Dendritic cell treated with granulocyte-macrophage colony-stimulating factor and Interleukin-4, amounts not matched to agents 40 ng/mL and 50 ng/mL, for 4 days (primary cell): ENCODE results near the gene NMNAT2.

Source experiments
- H3K27ac Mint-ChIP-seq: one replicate; pipeline ENCODE4 v1.8.0; 2022; ENCODE audit warnings: mild to moderate bottlenecking, mixed read lengths
- H3K27me3 Mint-ChIP-seq: one replicate; pipeline ENCODE4 v1.8.0; 2022; ENCODE audit warnings: mild to moderate bottlenecking, mixed read lengths
- H3K36me3 Mint-ChIP-seq: one replicate; pipeline ENCODE4 v1.8.0; 2022; ENCODE audit warnings: low read depth, mixed read lengths
- H3K4me1 Mint-ChIP-seq: one replicate; pipeline ENCODE4 v1.8.0; 2022; ENCODE audit warnings: low read depth, mixed read lengths
- H3K4me3 Mint-ChIP-seq: one replicate; pipeline ENCODE4 v1.8.0; 2022; ENCODE audit warnings: mild to moderate bottlenecking, moderate library complexity, mixed read lengths
- H3K9me3 Mint-ChIP-seq: one replicate; pipeline ENCODE4 v1.8.0; 2022; ENCODE audit warnings: mixed read lengths
- intact Hi-C: fragments of 100-400 bp; cut with micrococcal nuclease; formaldehyde crosslinking; loops from one replicate; pipeline ENCODE4 v1.15.0; 2022

Gene NMNAT2

DNA sequence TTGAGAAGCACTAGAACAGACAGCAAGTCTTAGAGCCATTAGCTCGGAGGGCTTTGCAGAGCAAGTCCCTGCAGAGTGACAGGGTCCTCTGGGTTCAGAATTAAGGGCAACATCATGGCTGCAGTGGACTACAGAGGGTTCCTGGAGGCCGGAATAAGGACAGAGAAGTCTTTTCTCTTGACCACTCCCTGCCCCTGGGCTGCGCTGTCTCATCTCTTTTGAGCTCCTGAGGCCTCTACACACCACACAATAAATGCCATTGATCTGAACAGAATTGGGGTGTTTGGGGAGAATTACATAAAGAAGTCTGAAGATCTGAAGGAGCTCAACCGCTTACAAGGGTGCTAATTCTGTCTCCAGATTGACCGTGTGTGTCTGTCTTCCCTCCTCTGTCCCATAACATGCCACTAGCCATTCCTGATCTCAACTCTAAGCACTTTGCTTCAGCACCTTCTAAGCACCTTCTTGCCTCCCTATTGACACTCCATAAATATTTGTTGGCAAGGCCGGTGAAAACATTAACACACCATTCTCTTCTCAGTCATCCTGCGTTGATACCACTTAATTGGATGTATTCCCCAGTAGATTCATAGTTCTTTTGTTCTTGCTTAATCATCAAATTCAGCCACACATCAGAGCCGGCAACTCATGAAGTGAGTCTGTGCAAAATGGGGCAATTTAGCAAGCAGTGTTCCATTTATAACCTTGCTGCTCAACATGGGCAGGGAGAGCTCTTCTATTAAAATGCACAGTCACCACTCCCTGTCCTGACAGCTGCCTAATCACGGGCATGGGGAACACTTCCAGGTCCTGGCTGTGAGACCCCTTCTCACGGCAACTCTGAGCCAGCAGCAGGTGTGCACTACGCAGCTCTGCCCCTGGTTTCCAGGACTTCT is 49.7 kb downstream of the NMNAT2 start:
- Mint-ChIP-seq H3K4me1 (peaks cover 26% of the 10 kb centered on the region), H3K27me3 (peaks cover 14% of the 10 kb centered on the region), H3K4me3 (no peak overlapping the region), H3K27ac (no peak overlapping the region), H3K36me3 (no peaks in the 10 kb centered on the region), H3K9me3 (no peaks in the 10 kb centered on the region)
- intact Hi-C loops: no loop called here

DNA sequence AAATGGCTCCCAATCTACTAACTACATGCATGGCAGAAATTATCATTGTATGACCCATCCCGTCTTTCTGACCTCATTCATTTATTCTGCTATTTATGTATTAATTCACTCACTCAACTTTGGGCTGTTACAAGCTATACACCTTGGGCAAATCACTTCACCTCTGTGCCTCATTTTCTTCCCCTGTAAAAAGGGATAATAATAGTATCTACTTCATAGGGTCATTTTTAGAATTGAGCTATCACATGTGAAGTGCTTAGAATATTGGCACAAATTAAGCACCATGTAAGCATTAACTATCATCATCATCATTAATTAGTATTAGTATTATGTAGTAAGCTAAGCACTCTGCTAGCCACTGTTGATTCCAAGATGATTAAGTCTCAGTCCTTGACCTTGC is 52.1 kb downstream of the NMNAT2 start:
- Mint-ChIP-seq H3K4me1 (peaks cover 33% of the 10 kb centered on the region), H3K4me3 (no peak overlapping the region), H3K9me3 (no peaks in the 10 kb centered on the region), H3K27ac (no peak overlapping the region), H3K36me3 (no peaks in the 10 kb centered on the region), H3K27me3 (peaks cover 12% of the 10 kb centered on the region)
- intact Hi-C loops: no loop called here

DNA sequence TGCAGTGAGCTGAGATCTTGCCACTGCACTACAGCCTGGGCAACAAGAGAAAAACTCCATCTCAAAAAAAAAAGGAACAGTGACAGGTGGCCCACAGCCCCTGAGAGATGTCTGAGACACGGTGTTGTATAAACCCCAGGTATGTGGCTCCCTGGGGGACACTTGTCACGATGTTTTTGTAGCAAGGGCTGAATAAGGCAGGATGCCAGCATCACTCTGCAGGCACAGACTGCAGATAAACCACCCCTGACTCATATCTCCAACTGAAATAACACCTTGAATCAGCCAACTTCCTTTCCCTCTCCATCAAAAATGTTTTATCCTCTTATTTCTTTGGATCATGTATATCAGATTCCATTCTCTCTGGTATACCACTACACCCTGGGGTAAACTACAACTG is 52.5 kb downstream of the NMNAT2 start:
- intact Hi-C loops: no loop called here
- Mint-ChIP-seq H3K27ac (no peak overlapping the region), H3K4me1 (peaks cover 33% of the 10 kb centered on the region), H3K36me3 (no peaks in the 10 kb centered on the region), H3K4me3 (no peak overlapping the region), H3K27me3 (peaks cover 12% of the 10 kb centered on the region), H3K9me3 (no peaks in the 10 kb centered on the region)

DNA sequence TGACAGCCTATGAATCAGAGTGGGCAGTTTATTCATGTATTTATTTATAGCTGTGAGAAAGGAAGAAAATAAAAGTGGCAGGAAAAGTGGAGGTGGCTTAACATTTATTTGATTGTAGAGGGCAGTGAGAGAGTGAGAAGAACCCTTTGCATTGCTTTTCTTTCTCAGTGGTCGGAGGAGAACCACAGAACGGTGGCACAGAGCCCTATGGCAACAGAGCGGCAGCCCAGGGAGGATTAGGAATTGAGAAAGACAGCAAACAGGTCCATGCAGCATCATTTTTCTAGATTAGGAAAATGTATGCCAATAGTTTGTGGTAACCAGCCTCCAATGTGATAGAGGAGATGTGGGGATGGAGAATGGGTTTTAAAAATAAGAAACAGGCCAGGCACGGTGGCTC is 53.1 kb downstream of the NMNAT2 start:
- peaks cover 33% of the 10 kb centered on the region for H3K4me1 Mint-ChIP-seq
- intact Hi-C loops: no loop called here
- H3K27ac Mint-ChIP-seq: no peak overlapping the region
- peaks cover 13% of the 10 kb centered on the region for H3K27me3 Mint-ChIP-seq
- no peaks in the 10 kb centered on the region for H3K36me3 Mint-ChIP-seq
- H3K9me3 Mint-ChIP-seq: no peaks in the 10 kb centered on the region
- H3K4me3 Mint-ChIP-seq: no peak overlapping the region

DNA sequence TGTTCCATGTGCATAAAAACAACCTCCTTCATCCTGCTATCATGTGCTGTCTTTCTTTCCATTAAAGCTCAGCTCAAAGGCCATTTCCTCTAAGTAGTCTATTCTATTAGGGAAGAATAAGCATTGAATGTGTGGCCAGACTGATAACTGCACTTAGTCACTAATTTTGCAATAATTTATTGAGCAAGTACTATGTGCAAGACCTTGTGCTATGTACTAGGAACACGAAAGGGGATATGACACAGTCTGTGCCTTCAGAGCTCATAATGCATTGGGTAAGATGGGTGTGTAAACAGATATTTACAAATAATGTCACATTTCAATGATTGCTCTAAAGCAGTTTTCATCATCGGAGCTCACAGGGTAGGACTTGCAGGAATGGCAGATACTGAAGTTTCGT is 54.2 kb downstream of the NMNAT2 start:
- no peak overlapping the region for H3K4me3 Mint-ChIP-seq
- H3K27me3 Mint-ChIP-seq: peaks cover 12% of the 10 kb centered on the region
- intact Hi-C loops: no loop called here
- no peaks in the 10 kb centered on the region for H3K9me3 Mint-ChIP-seq
- H3K4me1 Mint-ChIP-seq: peaks cover 33% of the 10 kb centered on the region
- H3K36me3 Mint-ChIP-seq: no peaks in the 10 kb centered on the region
- no peak overlapping the region for H3K27ac Mint-ChIP-seq

DNA sequence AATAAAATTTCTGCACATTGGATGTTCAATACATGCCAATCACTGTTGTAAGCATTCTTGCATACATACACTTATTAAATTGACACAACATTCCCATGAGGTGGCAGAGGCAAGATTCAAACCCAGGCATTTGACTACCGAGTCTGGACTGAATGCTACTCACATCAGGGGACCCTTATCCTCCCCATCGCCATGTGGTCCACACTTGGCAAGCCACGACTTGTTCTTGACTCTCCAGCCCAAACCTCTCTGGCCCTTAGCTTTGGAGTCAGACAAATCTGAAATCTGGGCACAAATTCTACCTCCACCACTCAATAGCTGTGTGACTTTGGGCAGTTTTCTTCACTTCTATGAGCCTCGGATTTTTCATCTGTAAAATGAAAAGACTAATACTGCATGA is 57.1 kb downstream of the NMNAT2 start:
- Mint-ChIP-seq H3K27me3 (peaks cover 16% of the 10 kb centered on the region), H3K27ac (no peak overlapping the region), H3K36me3 (no peaks in the 10 kb centered on the region), H3K9me3 (no peaks in the 10 kb centered on the region), H3K4me3 (no peak overlapping the region), H3K4me1 (peaks cover 26% of the 10 kb centered on the region)
- intact Hi-C loops: no loop called here

DNA sequence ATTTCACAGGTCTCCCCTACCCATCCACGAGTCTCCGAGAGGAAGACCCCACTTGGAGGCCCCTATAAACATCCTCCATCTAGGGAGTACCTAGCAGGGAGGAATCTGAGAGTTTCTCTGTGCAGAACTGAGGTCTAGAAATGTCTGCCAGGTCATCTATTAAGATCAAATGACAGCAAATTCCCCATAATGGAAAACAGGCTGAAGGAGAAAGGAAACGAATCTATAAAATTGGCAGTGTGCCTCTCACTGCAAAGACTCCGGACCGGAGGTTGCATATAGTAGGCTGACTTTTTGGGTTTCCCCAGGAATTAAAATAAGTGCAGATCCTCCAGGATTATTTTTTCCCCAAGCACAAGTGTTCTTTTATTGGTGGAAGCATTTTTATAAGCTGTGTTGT is 57.7 kb downstream of the NMNAT2 start:
- intact Hi-C loops: no loop called here
- H3K36me3 Mint-ChIP-seq: no peaks in the 10 kb centered on the region
- no peaks in the 10 kb centered on the region for H3K9me3 Mint-ChIP-seq
- H3K27me3 Mint-ChIP-seq: peaks cover 16% of the 10 kb centered on the region
- peaks cover 26% of the 10 kb centered on the region for H3K4me1 Mint-ChIP-seq
- H3K27ac Mint-ChIP-seq: no peak overlapping the region
- H3K4me3 Mint-ChIP-seq: no peak overlapping the region

DNA sequence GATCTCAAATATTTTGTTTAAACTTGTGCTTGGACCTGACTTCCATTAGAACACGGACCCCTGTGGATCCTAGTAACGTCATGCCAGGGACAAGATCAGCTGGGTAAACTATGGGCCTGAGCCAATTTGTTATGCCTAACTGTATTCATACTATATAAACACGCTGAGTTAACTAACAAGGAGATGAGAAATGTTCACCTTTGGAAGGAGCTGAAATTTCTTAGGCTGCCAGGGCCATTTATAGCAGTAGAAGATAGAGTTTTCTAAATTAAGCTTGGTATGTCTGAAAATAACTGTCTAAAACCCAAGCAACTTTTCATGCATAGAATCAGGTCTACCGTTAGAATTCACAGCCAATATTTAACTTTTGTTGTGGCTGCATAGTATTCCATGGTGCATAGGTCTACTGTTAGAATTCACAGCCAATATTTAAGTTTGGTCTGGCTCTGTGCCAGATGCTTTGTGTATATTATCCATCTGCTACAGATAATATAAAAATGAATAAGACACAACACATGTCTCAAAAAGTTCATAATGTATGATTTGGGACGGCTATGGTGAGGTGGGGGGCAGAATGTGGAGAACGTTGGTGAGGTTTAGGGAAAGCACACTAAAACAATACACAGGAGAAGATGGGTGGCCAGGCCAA is 61.5 kb downstream of the NMNAT2 start:
- H3K36me3 Mint-ChIP-seq: no peaks in the 10 kb centered on the region
- no peak overlapping the region for H3K27ac Mint-ChIP-seq
- no peaks in the 10 kb centered on the region for H3K9me3 Mint-ChIP-seq
- no peak overlapping the region for H3K4me3 Mint-ChIP-seq
- intact Hi-C loops: no loop called here
- H3K4me1 Mint-ChIP-seq: no peaks in the 10 kb centered on the region
- H3K27me3 Mint-ChIP-seq: peaks cover 21% of the 10 kb centered on the region

DNA sequence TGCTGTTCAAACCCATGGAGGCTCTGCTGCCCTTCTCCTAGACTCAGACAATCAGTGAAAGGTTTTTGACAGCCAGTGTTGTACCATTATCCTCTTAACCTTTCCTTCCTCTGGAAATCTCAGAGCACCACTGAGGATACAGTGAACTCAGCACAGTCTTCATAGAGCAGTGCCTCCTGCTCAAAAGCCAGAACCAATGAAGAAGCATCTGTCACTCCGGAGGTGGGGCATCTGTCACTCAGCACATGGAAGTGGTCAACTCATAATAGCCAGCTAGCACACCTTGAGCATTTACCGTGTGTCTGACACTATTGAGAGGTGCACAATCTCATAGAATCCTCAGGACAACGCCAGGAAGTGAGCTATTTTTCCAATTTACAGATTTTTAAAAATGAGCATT is 62.4 kb downstream of the NMNAT2 start:
- Mint-ChIP-seq H3K9me3 (no peaks in the 10 kb centered on the region), H3K27ac (no peak overlapping the region), H3K4me1 (no peaks in the 10 kb centered on the region), H3K27me3 (peaks cover 17% of the 10 kb centered on the region), H3K36me3 (no peaks in the 10 kb centered on the region), H3K4me3 (no peak overlapping the region)
- intact Hi-C loops: no loop called here

DNA sequence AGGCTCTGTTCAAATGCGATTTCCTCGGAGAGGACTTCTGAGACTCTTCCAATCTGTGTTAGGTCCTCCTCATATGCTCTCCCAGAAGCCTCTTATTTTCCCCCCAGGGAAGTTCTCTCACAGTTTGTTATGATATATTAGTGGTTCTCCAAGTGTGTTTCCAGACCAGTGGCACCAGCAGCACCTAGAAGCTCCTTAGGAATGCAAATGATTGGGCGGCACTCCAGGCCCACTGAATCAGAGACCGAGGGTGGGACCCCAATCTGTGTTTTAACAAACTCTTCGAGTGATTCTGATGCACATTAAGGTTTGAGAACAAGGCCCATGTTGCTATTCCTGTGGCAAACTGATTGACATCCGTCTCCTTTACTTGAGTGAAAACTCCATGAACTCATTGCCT is 63.0 kb downstream of the NMNAT2 start:
- Mint-ChIP-seq H3K4me3 (no peak overlapping the region), H3K9me3 (no peaks in the 10 kb centered on the region), H3K27ac (no peak overlapping the region), H3K27me3 (peaks cover 15% of the 10 kb centered on the region), H3K4me1 (no peaks in the 10 kb centered on the region), H3K36me3 (no peaks in the 10 kb centered on the region)
- intact Hi-C loops: no loop called here

DNA sequence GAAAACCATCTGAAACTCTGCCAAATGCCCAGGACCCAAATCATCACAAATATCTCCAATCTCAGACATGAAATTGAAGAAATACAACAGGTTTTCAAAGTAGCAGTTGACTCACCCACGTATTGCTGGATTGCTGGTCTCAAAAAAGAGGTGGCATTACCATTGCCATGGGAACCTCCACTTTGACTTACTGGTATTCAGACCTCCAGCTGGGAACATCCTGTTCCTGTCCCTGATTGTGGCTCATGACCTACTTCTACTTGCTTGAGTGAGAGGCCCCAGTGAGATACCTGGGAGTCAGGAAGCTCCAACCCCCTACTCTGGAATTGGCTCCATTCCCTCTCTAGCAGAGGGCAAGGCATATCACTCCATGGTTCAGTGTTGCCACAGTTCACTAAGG is 64.6 kb downstream of the NMNAT2 start:
- no peaks in the 10 kb centered on the region for H3K9me3 Mint-ChIP-seq
- no peaks in the 10 kb centered on the region for H3K4me1 Mint-ChIP-seq
- no peaks in the 10 kb centered on the region for H3K36me3 Mint-ChIP-seq
- H3K4me3 Mint-ChIP-seq: no peak overlapping the region
- no peak overlapping the region for H3K27ac Mint-ChIP-seq
- peaks cover 17% of the 10 kb centered on the region for H3K27me3 Mint-ChIP-seq
- intact Hi-C loops: no loop called here

DNA sequence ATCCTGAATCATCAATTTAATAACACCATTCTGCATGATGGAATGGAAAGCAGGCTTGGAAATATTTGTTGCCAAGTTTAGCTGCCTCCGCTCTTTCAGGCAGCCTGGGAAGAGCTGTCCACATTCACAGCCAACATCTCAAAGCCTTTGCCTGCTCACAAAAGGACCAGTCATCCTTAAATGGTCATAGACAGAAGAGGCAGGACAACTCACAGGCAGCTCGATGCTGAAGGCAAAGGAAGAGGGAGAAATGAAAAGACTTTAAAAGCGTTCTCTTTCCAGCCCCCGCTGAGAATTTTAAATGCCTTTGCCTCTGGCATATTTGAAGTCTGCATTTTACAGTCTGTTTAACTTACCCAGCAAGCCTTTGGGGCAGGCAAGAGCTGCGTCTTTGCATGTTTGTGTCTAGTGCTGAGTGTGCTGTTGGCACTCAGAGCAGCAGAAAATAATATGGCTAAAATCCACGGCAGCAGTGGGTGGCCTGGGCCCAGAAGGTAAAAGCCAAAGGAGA is 68.9 kb downstream of the NMNAT2 start:
- Mint-ChIP-seq H3K27ac (no peak overlapping the region), H3K9me3 (no peaks in the 10 kb centered on the region), H3K4me3 (no peak overlapping the region), H3K27me3 (peaks cover 22% of the 10 kb centered on the region), H3K4me1 (peaks cover 11% of the 10 kb centered on the region), H3K36me3 (no peaks in the 10 kb centered on the region)
- intact Hi-C loops: no loop called here

DNA sequence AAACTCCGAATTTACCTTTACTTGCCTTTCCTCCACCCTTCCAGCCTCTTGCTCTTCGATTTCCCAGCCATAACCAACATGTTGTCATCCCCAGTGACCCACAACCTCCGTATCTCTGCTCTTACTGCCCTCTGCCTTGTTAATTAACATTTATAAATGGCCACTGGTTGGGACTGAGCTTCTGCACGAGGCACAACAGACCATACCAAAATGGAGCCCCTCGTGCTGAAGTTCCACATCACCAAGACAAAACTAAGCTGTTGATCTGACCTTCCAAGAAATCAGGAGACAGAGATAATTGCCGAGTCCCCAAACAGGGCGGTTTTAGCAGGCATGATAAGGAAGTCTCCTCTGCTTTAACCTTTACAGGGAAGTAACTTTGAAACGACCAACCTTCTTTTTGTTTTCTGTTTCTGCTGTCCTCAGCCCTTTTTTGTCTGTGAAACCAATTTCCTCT is 71.9 kb downstream of the NMNAT2 start:
- peaks cover 22% of the 10 kb centered on the region for H3K27me3 Mint-ChIP-seq
- no peak overlapping the region for H3K4me3 Mint-ChIP-seq
- intact Hi-C loops: no loop called here
- no peaks in the 10 kb centered on the region for H3K36me3 Mint-ChIP-seq
- H3K27ac Mint-ChIP-seq: peak overlapping the region; percentile 33
- H3K9me3 Mint-ChIP-seq: no peaks in the 10 kb centered on the region
- H3K4me1 Mint-ChIP-seq: peaks cover 11% of the 10 kb centered on the region

DNA sequence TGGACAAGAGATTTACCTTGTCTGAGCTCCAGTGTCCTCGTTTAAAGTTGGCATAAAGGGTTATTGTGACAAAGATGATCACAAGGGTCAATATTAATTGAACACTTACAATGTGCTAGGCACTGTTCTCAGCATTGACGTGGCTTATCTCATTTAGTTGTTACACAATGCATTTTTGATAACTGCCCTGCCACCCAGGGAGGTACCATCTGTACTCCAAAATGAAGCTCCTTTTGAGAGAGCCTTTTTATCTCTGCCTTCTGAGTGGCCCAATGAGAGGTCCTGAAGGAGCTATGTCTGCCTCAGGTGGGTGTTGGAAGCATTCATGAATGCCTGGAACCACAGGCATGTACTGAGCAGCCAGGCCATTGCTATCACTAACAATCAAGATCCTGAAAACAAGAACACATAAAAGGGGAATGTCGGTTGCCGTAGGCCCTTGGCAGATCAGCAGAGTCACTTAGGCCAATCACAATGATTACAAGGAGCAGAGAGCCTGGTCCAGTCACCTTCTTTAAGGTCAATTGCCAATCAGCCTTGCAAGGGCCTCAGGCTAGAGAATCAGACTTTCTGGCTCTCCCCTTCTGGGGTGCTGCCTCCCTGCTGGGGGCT is 78.5 kb downstream of the NMNAT2 start:
- H3K36me3 Mint-ChIP-seq: no peaks in the 10 kb centered on the region
- H3K9me3 Mint-ChIP-seq: no peaks in the 10 kb centered on the region
- intact Hi-C loops: no loop called here
- no peaks in the 10 kb centered on the region for H3K4me1 Mint-ChIP-seq
- no peak overlapping the region for H3K4me3 Mint-ChIP-seq
- H3K27ac Mint-ChIP-seq: no peak overlapping the region
- H3K27me3 Mint-ChIP-seq: peaks cover 5% of the 10 kb centered on the region
